WTC11 (cell line): Measurements from ENCODE around the gene TEX10. TPM values are rescaled to one million over a fixed set of nuclear protein-coding genes. Genes with fewer than 3 reads are reported as not detected.
A peak's percentile ranks its signal among the peaks of the same experiment; 100 is the strongest.
"Not testable (repeated sequence)": the region's sequence is repeated elsewhere in the genome, so short reads cannot be mapped to it uniquely, and the experiment has no call there.

Experiments
- ATAC-seq: fragments of 200-7000 bp; cut with Tn5 transposase; 2 replicates; pipeline ENCODE4 v1.10.0; 2021; ENCODE audit warnings: mild to moderate bottlenecking, moderate library complexity
- CTCF ChIA-PET: fragments of 300-600 bp; sonication (Branson Sonifier 250); formaldehyde crosslinking; loops from one replicate; lab custom pipeline; 2021; ENCODE audit warnings: antibody characterized with exemption; lab: Charles Lee
- POLR2A ChIA-PET: fragments of 350-600 bp; sonication (Branson Sonifier 250); formaldehyde crosslinking; loops from one replicate; lab custom pipeline; 2021; ENCODE audit warnings: antibody characterized with exemption; lab: Charles Lee
- DNase-seq: peaks from one replicate; pipeline ENCODE4 v3.0.0; 2021; ENCODE audit warnings: low spot score
- H3K27ac Mint-ChIP-seq: 2 replicates; pipeline ENCODE4 v1.8.0; 2021; ENCODE audit warnings: mixed read lengths
- H3K27me3 Mint-ChIP-seq: 2 replicates; pipeline ENCODE4 v1.8.0; 2021; ENCODE audit warnings: low read depth, mild to moderate bottlenecking, moderate library complexity, mixed read lengths
- H3K36me3 Mint-ChIP-seq: 2 replicates; pipeline ENCODE4 v1.8.0; 2021; ENCODE audit warnings: mixed read lengths
- H3K4me1 Mint-ChIP-seq: 2 replicates; pipeline ENCODE4 v1.8.0; 2022; ENCODE audit warnings: mixed read lengths
- H3K4me3 Mint-ChIP-seq: 2 replicates; pipeline ENCODE4 v1.8.0; 2021; ENCODE audit warnings: mild to moderate bottlenecking, moderate library complexity, mixed read lengths
- H3K9me3 Mint-ChIP-seq: 2 replicates; pipeline ENCODE4 v1.8.0; 2021; ENCODE audit warnings: mixed read lengths
- CBFB ChIP-seq: sonication (generic); formaldehyde crosslinking; IDR thresholded peaks from 2 replicates; pipeline ENCODE4 v1.8.1; 2022; ENCODE audit warnings: mild to moderate bottlenecking, low read depth, missing genetic modification reagents
- ELF4 ChIP-seq: sonication (generic); formaldehyde crosslinking; IDR thresholded peaks from 2 replicates; pipeline ENCODE4 v1.8.1; 2022; ENCODE audit warnings: low read depth, mild to moderate bottlenecking, moderate library complexity, missing genetic modification reagents
- FOXJ3 ChIP-seq: sonication (generic); formaldehyde crosslinking; IDR thresholded peaks from 2 replicates; pipeline ENCODE4 v1.9.0; 2021; ENCODE audit warnings: missing genetic modification reagents, mild to moderate bottlenecking, borderline replicate concordance
- GRHL2 ChIP-seq: fragments of 250-450 bp; sonication (Bioruptor Pico); IDR thresholded peaks from 2 replicates; pipeline ENCODE4 v1.8.0; 2022; ENCODE audit warnings: mild to moderate bottlenecking, moderate library complexity; ENCODE audit not compliant: insufficient replicate concordance, severe bottlenecking
- NFYB ChIP-seq: sonication (generic); formaldehyde crosslinking; conservative IDR thresholded peaks from 2 replicates; pipeline ENCODE4 v1.8.0; 2022; ENCODE audit warnings: low read depth, missing genetic modification reagents
- NR1H2 ChIP-seq: sonication (generic); formaldehyde crosslinking; IDR thresholded peaks from 2 replicates; pipeline ENCODE4 v1.9.0; 2021; ENCODE audit warnings: mild to moderate bottlenecking, moderate library complexity, missing genetic modification reagents
- SMAD4 ChIP-seq: sonication (generic); formaldehyde crosslinking; IDR thresholded peaks from 2 replicates; pipeline ENCODE4 v1.8.0; 2022; ENCODE audit warnings: mild to moderate bottlenecking, missing genetic modification reagents
- TEAD4 ChIP-seq: sonication (generic); formaldehyde crosslinking; IDR thresholded peaks from 2 replicates; pipeline ENCODE4 v1.8.0; 2022; ENCODE audit warnings: mild to moderate bottlenecking, missing genetic modification reagents
- ZNF263 ChIP-seq: sonication (generic); formaldehyde crosslinking; IDR thresholded peaks from 2 replicates; pipeline ENCODE4 v1.8.1; 2022; ENCODE audit warnings: low read depth, mild to moderate bottlenecking, moderate library complexity, missing genetic modification reagents
- ZNF416 ChIP-seq: fragments of 250-450 bp; sonication (Bioruptor Pico); IDR thresholded peaks from 2 replicates; pipeline ENCODE4 v1.9.0; 2021; ENCODE audit warnings: mild to moderate bottlenecking, inconsistent platforms
- total RNA-seq: library from RNA; stranded (reverse); gene quantifications from 3 replicates; pipeline ENCODE4 v1.2.3, GENCODE V29; 2021
- TF ChIP-seq, protein P1 (sequence below): fragments of 250-450 bp; sonication (Bioruptor Pico); IDR thresholded peaks from 2 replicates; pipeline ENCODE4 v1.9.0; 2021; ENCODE audit warnings: mild to moderate bottlenecking
- TF ChIP-seq, protein P2 (sequence below): fragments of 200-600 bp; IDR thresholded peaks from 2 replicates; pipeline ENCODE4 v1.8.0; 2022; ENCODE audit warnings: antibody characterized with exemption
- TF ChIP-seq, protein P3 (sequence below): sonication (generic); formaldehyde crosslinking; IDR thresholded peaks from 2 replicates; pipeline ENCODE4 v1.8.0; 2023; ENCODE audit warnings: mild to moderate bottlenecking, missing genetic modification reagents

Gene TEX10
- total RNA-seq, 1 experiment from 2014 or later: 64.7 TPM

DNA sequence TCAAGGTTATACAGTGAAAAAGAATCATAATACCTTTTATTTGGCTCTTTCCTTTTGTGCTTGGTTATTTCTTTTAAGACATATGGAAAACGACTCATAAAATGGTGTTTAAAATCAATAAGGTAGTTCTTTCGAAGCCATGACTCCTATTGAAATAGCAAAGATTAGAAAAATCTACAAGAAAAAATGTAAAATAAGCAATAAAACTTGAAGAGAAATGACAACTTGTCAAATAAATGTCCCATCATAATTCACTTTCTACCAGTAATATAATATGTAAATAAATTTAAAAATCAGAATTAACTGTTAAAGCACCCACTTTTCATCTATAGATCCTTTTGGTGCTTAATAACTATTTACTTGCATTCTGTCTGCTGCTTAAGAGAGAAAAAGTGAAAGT, 12.5 kb downstream of the TEX10 start:
- no peak for DNase-seq
- CTCF ChIA-PET: no interaction called here
- H3K4me1 Mint-ChIP-seq: peaks cover 31% of the 10 kb centered on the region
- no peak overlapping the region for H3K4me3 Mint-ChIP-seq
- TF ChIP-seq ZNF416 (CRISPR knock-in tag): no peak
- no peak for TF ChIP-seq ZNF263
- TF ChIP-seq, protein P1, sequence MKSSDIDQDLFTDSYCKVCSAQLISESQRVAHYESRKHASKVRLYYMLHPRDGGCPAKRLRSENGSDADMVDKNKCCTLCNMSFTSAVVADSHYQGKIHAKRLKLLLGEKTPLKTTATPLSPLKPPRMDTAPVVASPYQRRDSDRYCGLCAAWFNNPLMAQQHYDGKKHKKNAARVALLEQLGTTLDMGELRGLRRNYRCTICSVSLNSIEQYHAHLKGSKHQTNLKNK (CRISPR knock-in tag): no peak
- TF ChIP-seq CBFB: no peak
- TF ChIP-seq ELF4 (CRISPR knock-in tag): no peak
- TF ChIP-seq, all 79 proteins: peak for 0
- Mint-ChIP-seq H3K36me3 (peaks cover 23% of the 10 kb centered on the region), H3K27ac (no peak overlapping the region), H3K27me3 (no peaks in the 10 kb centered on the region), H3K9me3 (no peaks in the 10 kb centered on the region)
- POLR2A ChIA-PET: interaction anchor here (1.4 kb wide), 1 partner anchor 12 kb away, joined by 5 read pairs; the partner anchor contains the start of gene TEX10
- no peak for ATAC-seq

DNA sequence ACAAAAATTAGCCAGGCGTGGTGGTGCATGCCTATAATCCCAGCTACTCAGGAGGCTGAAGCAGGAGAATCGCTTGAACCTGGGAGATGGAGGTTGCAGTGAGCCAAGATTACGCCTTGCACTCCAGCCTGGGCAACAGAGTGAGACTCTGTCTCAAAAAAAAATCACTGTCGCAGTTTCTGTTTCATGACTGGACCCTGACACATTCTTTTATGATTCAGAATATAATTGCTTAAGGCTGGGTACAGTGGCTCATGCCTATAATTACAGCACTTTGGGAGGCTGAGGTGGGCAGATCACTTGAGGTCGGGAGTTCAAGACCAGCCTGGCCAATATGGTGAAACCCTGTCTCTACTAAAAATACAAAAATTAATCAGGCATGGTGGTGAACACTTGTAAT, 14.0 kb downstream of the TEX10 start:
- not testable (repeated sequence) for H3K4me3 Mint-ChIP-seq, ATAC-seq, H3K27me3 Mint-ChIP-seq, H3K9me3 Mint-ChIP-seq, H3K27ac Mint-ChIP-seq, DNase-seq
- Mint-ChIP-seq H3K36me3 (peaks cover 26% of the 10 kb centered on the region), H3K4me1 (peaks cover 25% of the 10 kb centered on the region)
- ChIA-PET CTCF (interaction anchor here (1.2 to 3.0 kb wide), 2 partner anchors 14 kb away, joined by 6 to 17 read pairs; no protein-coding TSS in a partner anchor), POLR2A (interaction anchor here (0.9 kb wide), 1 partner anchor 13 kb away, joined by 4 read pairs; no protein-coding TSS in a partner anchor)

DNA sequence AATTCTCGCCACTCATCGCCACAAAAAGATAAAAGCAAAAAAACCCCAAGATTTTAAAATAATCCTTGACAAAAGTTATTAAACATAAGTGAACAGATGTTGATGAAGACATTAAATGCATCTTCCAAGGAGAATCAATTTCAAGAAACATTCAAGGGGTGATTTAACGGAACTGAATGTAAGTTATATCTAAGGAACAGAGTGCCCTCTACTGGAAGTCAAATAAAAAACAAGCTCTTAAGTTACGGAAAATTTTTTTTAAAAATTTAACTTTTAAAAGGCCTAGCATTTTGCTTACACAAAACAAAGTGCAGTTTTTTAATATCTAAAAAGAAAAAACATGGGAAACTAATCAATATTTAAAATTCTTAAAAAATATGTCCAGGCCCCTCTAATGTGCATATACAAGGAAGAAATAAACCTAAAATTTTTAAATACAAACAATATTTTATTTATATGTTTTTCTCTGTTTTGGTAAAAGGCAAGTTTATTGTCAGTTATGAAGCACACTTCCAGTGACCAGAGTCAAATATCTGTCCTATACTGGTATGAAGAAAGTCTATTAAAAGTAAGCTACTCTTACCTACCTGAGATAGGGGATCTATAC, 28.0 kb downstream of the TEX10 start:
- ChIA-PET POLR2A (no interaction called here), CTCF (interaction anchor here (0.5 to 1.8 kb wide), 45 partner anchors 8 to 1093 kb away, joined by 3 to 18 read pairs (median 4); partner anchors contain the start of genes TEX10 and TMEFF1)
- Mint-ChIP-seq H3K9me3 (no peaks in the 10 kb centered on the region), H3K4me1 (no peaks in the 10 kb centered on the region), H3K27ac (0 out of 2 replicates have a peak overlapping the region, but pooled peaks have one; percentile 26), H3K4me3 (no peak overlapping the region), H3K27me3 (no peaks in the 10 kb centered on the region), H3K36me3 (peaks cover 50% of the 10 kb centered on the region)
- no peak for ATAC-seq
- no peak for DNase-seq
- TF ChIP-seq FOXJ3 (CRISPR knock-in tag) (no peak), ZNF416 (CRISPR knock-in tag) (no peak), NFYB (CRISPR knock-in tag) (no peak)
- TF ChIP-seq, protein P2, sequence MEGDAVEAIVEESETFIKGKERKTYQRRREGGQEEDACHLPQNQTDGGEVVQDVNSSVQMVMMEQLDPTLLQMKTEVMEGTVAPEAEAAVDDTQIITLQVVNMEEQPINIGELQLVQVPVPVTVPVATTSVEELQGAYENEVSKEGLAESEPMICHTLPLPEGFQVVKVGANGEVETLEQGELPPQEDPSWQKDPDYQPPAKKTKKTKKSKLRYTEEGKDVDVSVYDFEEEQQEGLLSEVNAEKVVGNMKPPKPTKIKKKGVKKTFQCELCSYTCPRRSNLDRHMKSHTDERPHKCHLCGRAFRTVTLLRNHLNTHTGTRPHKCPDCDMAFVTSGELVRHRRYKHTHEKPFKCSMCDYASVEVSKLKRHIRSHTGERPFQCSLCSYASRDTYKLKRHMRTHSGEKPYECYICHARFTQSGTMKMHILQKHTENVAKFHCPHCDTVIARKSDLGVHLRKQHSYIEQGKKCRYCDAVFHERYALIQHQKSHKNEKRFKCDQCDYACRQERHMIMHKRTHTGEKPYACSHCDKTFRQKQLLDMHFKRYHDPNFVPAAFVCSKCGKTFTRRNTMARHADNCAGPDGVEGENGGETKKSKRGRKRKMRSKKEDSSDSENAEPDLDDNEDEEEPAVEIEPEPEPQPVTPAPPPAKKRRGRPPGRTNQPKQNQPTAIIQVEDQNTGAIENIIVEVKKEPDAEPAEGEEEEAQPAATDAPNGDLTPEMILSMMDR: peak; percentile 22; the same call in 1 of the 2 replicates

DNA sequence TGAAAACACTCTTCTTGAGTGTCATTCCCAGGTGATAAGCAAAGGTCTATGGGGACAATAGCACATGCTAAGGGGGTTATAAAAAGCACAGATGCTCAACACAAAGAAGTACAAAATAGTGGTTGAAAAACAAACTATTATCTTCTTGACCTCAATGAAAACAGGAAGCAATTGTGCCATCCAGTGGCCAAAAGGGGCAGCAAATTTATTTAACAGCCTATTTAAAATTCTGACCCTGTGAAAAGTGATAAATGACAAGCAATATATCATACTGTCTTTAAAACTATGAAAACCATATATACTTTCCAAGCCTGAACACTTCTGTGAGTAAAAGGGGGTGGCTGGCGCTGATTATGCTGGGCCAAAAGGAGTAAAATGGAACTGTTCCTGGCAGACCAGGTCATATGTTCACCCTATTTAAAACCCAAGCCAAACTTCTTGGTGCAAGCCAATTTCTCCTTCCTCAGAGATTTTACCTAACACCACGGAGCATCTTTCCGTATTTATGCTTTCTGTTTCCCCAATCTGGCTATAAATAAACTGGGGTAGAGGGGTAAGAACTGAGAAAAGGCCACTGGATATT, 29.7 kb downstream of the TEX10 start:
- H3K27ac Mint-ChIP-seq: no peak overlapping the region
- POLR2A ChIA-PET: no interaction called here
- H3K4me3 Mint-ChIP-seq: no peak overlapping the region
- H3K4me1 Mint-ChIP-seq: no peaks in the 10 kb centered on the region
- peaks cover 58% of the 10 kb centered on the region for H3K36me3 Mint-ChIP-seq
- CTCF ChIA-PET: no interaction called here
- TF ChIP-seq, protein P2: peak; percentile 39
- TF ChIP-seq SMAD4: no peak
- TF ChIP-seq, protein P3, sequence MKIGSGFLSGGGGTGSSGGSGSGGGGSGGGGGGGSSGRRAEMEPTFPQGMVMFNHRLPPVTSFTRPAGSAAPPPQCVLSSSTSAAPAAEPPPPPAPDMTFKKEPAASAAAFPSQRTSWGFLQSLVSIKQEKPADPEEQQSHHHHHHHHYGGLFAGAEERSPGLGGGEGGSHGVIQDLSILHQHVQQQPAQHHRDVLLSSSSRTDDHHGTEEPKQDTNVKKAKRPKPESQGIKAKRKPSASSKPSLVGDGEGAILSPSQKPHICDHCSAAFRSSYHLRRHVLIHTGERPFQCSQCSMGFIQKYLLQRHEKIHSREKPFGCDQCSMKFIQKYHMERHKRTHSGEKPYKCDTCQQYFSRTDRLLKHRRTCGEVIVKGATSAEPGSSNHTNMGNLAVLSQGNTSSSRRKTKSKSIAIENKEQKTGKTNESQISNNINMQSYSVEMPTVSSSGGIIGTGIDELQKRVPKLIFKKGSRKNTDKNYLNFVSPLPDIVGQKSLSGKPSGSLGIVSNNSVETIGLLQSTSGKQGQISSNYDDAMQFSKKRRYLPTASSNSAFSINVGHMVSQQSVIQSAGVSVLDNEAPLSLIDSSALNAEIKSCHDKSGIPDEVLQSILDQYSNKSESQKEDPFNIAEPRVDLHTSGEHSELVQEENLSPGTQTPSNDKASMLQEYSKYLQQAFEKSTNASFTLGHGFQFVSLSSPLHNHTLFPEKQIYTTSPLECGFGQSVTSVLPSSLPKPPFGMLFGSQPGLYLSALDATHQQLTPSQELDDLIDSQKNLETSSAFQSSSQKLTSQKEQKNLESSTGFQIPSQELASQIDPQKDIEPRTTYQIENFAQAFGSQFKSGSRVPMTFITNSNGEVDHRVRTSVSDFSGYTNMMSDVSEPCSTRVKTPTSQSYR: no peak
- no peak for TF ChIP-seq TEAD4
- TF ChIP-seq CBFB: no peak
- no peak for TF ChIP-seq GRHL2 (CRISPR knock-in tag)
- no peak for TF ChIP-seq NR1H2 (CRISPR knock-in tag)
- DNase-seq (peak; percentile 28), ATAC-seq (no peak)
- no peaks in the 10 kb centered on the region for H3K9me3 Mint-ChIP-seq
- H3K27me3 Mint-ChIP-seq: no peaks in the 10 kb centered on the region
